HK-2 (cell line): ENCODE data around the gene PSMB7.

ENCODE experiments used
- DNase-seq: peaks from one replicate; pipeline ENCODE4 v3.0.0-alpha.2; 2018; ENCODE audit not compliant: unreplicated experiment

PSMB7 gene

GRCh38 chr9:124303762-124304161, 111.5 kb downstream of the PSMB7 start:
- DNase-seq: no peak
